HCT116 (cell line): Measurements from ENCODE around the gene CCDC102B. TPM values are rescaled to one million over a fixed set of nuclear protein-coding genes. Genes with fewer than 3 reads are reported as not detected.

Source experiments
- ATAC-seq: fragments of 200-7000 bp; cut with Tn5 transposase; 2 replicates; pipeline ENCODE4 v1.9.1; 2020; ENCODE audit warnings: mild to moderate bottlenecking, moderate library complexity
- BruUV-seq: library from RNA; stranded (reverse); fragments of 400-500 nt; replicated peaks from 2 replicates; lab custom pipeline; 2021; lab: Mats Ljungman, UMichigan
- CTCF ChIA-PET: fragments of 300-600 bp; sonication (Branson Sonifier 250); formaldehyde crosslinking; loops from one replicate; lab custom pipeline; 2021; ENCODE audit warnings: antibody characterized with exemption; lab: Charles Lee
- POLR2A ChIA-PET: fragments of 300-600, 350-600 bp; sonication (Branson Sonifier 250); formaldehyde crosslinking; loops from one replicate; lab custom pipeline; 2021; ENCODE audit warnings: antibody characterized with exemption; lab: Charles Lee
- RAD21 ChIA-PET, 2 experiments: fragments of 300-600 bp; sonication (Branson Sonifier 250); formaldehyde crosslinking; loops; one replicate each; lab custom pipeline; 2023; ENCODE audit warnings: low total read pairs in 2 of 2; ENCODE audit not compliant: uncharacterized antibody in 2 of 2, unreplicated experiment in 2 of 2, low non-redundant PET in 1 of 2; lab: Charles Lee
- DNase-seq: peaks from one replicate; pipeline ENCODE4 v3.0.0-alpha.2; 2010; ENCODE audit warnings: low read depth, low spot score
- H2AFZ ChIP-seq: fragments of 200-600 bp; shearing (Covaris generic), sonication (generic); 2 replicates; pipeline ENCODE4 v1.6.1; 2017; ENCODE audit warnings: low read depth, mixed run types, mixed read lengths, antibody characterized with exemption, low read length; ENCODE audit not compliant: poor library complexity, severe bottlenecking
- H3K27ac ChIP-seq: 2 replicates; pipeline ENCODE4 v1.5.1; 2012; ENCODE audit warnings: low read depth, low read length
- H3K27me3 ChIP-seq: fragments of 200-600 bp; sonication (generic); 2 replicates; pipeline ENCODE4 v1.6.1; 2016; ENCODE audit warnings: mixed run types, low read length, mixed read lengths; ENCODE audit not compliant: insufficient read depth
- H3K36me3 ChIP-seq, 2 experiments: fragments of 200-500 bp in 1 of 2; fragments of 200-600 bp in 1 of 2; sonication (Bioruptor generic) in 1 of 2; sonication (generic) in 1 of 2; 2 replicates each; pipeline versions ENCODE4 v1.5.1 to v1.6.1; 2014 to 2016; ENCODE audit warnings: low read length in 2 of 2, inconsistent platforms in 1 of 2, mixed read lengths in 1 of 2, mixed run types in 1 of 2; ENCODE audit not compliant: insufficient read depth in 2 of 2, control insufficient read depth in 1 of 2
- H3K4me1 ChIP-seq, 2 experiments: fragments of 200-600 bp in 1 of 2; sonication (generic) in 1 of 2; 2 replicates each; pipeline versions ENCODE4 v1.5.1 to v1.6.1; 2012 to 2017; ENCODE audit warnings: low read length in 2 of 2, inconsistent platforms in 1 of 2, mild to moderate bottlenecking in 1 of 2, mixed read lengths in 1 of 2, mixed run types in 1 of 2, moderate library complexity in 1 of 2; ENCODE audit not compliant: insufficient read depth in 2 of 2, control insufficient read depth in 1 of 2
- H3K4me2 ChIP-seq: fragments of 200-600 bp; sonication (generic); 2 replicates; pipeline ENCODE4 v1.6.1; 2017; ENCODE audit warnings: mixed run types, low read length, mixed read lengths
- H3K4me3 ChIP-seq, 2 experiments: fragments of 200-600 bp in 1 of 2; sonication (generic) in 1 of 2; replicated peaks in 1 of 2; 2 replicates each; pipeline ENCODE4 v1.5.1; 2011 to 2016; ENCODE audit warnings: low read length in 2 of 2, control low read depth in 1 of 2, low read depth in 1 of 2, mild to moderate bottlenecking in 1 of 2, mixed read lengths in 1 of 2, mixed run types in 1 of 2
- H3K79me2 ChIP-seq: fragments of 200-600 bp; sonication (generic); 2 replicates; pipeline ENCODE4 v1.6.1; 2017; ENCODE audit warnings: mild to moderate bottlenecking, mixed run types, low read length, moderate library complexity, mixed read lengths; ENCODE audit not compliant: insufficient read depth
- H3K9ac ChIP-seq: fragments of 200-600 bp; sonication (generic); 2 replicates; pipeline ENCODE4 v1.6.1; 2016; ENCODE audit warnings: low read length, mixed read lengths
- H3K9me2 ChIP-seq: fragments of 200-600 bp; sonication (generic), shearing (Covaris generic); 2 replicates; pipeline ENCODE4 v1.6.1; 2017; ENCODE audit warnings: mixed run types, mild to moderate bottlenecking, moderate library complexity; ENCODE audit not compliant: insufficient read depth
- H3K9me3 ChIP-seq, 2 experiments: fragments of 200-500 bp in 1 of 2; fragments of 200-600 bp in 1 of 2; sonication (Bioruptor generic) in 1 of 2; sonication (generic) in 1 of 2; 2 replicates each; pipeline ENCODE4 v1.6.1; 2014 to 2017; ENCODE audit warnings: low read length in 2 of 2, mixed read lengths in 2 of 2, inconsistent platforms in 1 of 2, low read depth in 1 of 2, mild to moderate bottlenecking in 1 of 2, mixed run types in 1 of 2, moderate library complexity in 1 of 2; ENCODE audit not compliant: control insufficient read depth in 1 of 2, insufficient read depth in 1 of 2
- H4K20me1 ChIP-seq: fragments of 200-600 bp; sonication (generic), shearing (Covaris generic); 2 replicates; pipeline ENCODE4 v1.6.1; 2017; ENCODE audit warnings: mixed run types, mild to moderate bottlenecking, moderate library complexity; ENCODE audit not compliant: insufficient read depth
- ATF3 ChIP-seq: IDR thresholded peaks from 2 replicates; pipeline ENCODE4 v1.6.1; 2012
- CBX3 ChIP-seq: IDR thresholded peaks from 2 replicates; pipeline ENCODE4 v1.6.1; 2012; ENCODE audit warnings: low read depth
- CEBPB ChIP-seq: IDR thresholded peaks from 2 replicates; pipeline ENCODE4 v1.6.1; 2012; ENCODE audit warnings: low read depth
- CTCF ChIP-seq, 3 experiments: fragments of 200-600 bp in 1 of 3; sonication (generic) in 1 of 3; IDR thresholded peaks in 2 of 3; conservative IDR thresholded peaks in 1 of 3; 2 replicates each; pipeline ENCODE4 v1.5.1; 2012 to 2017; ENCODE audit warnings: low read depth in 2 of 3, low read length in 2 of 3, antibody characterized with exemption in 1 of 3, borderline replicate concordance in 1 of 3, control low read depth in 1 of 3, mild to moderate bottlenecking in 1 of 3, mixed read lengths in 1 of 3, mixed run types in 1 of 3, moderate library complexity in 1 of 3; ENCODE audit not compliant: insufficient read depth in 1 of 3
- EGR1 ChIP-seq: IDR thresholded peaks from 2 replicates; pipeline ENCODE4 v1.6.1; 2012; ENCODE audit warnings: low read depth
- ELF1 ChIP-seq: IDR thresholded peaks from 2 replicates; pipeline ENCODE4 v1.6.1; 2012; ENCODE audit warnings: low read depth, borderline replicate concordance
- EZH2 ChIP-seq: fragments of 200-600 bp; sonication (generic); IDR thresholded peaks from 2 replicates; pipeline ENCODE4 v1.6.1; 2017; ENCODE audit warnings: antibody characterized with exemption, mixed run types
- EZH2phosphoT487 ChIP-seq: fragments of 200-600 bp; IDR thresholded peaks from 2 replicates; pipeline ENCODE4 v1.6.1; 2018; ENCODE audit warnings: antibody characterized with exemption, borderline replicate concordance
- FOSL1 ChIP-seq: IDR thresholded peaks from 2 replicates; pipeline ENCODE4 v1.6.1; 2012; ENCODE audit warnings: low read depth
- JUND ChIP-seq: IDR thresholded peaks from 2 replicates; pipeline ENCODE4 v1.6.1; 2012
- MAX ChIP-seq: IDR thresholded peaks from 2 replicates; pipeline ENCODE4 v1.6.1; 2012
- POLR2A ChIP-seq: IDR thresholded peaks from 2 replicates; pipeline ENCODE4 v1.7.0; 2011; ENCODE audit warnings: borderline replicate concordance; ENCODE audit not compliant: insufficient read depth, insufficient read length; ENCODE audit errors: extremely low read depth
- POLR2AphosphoS5 ChIP-seq: IDR thresholded peaks from 2 replicates; pipeline ENCODE4 v1.6.1; 2011; ENCODE audit warnings: mild to moderate bottlenecking, low read depth, low read length, moderate library complexity
- RAD21 ChIP-seq: IDR thresholded peaks from 2 replicates; pipeline ENCODE4 v1.6.1; 2012; ENCODE audit warnings: low read depth, mild to moderate bottlenecking
- SIN3A ChIP-seq: IDR thresholded peaks from 2 replicates; pipeline ENCODE4 v1.6.1; 2012; ENCODE audit warnings: low read depth
- SP1 ChIP-seq: IDR thresholded peaks from 2 replicates; pipeline ENCODE4 v1.6.1; 2012; ENCODE audit warnings: low read depth
- SRF ChIP-seq: IDR thresholded peaks from 2 replicates; pipeline ENCODE4 v1.6.1; 2012; ENCODE audit warnings: low read depth
- TCF7L2 ChIP-seq: IDR thresholded peaks from 2 replicates; pipeline ENCODE4 v1.7.0; 2011; ENCODE audit warnings: borderline replicate concordance, inconsistent platforms; ENCODE audit not compliant: insufficient read depth, insufficient read length; ENCODE audit errors: extremely low read depth
- ZBTB33 ChIP-seq: IDR thresholded peaks from 2 replicates; pipeline ENCODE4 v1.6.1; 2011; ENCODE audit warnings: mild to moderate bottlenecking, low read length, moderate library complexity; ENCODE audit not compliant: insufficient replicate concordance; ENCODE audit errors: extremely low read depth
- ZFX ChIP-seq: fragments of 450-650 bp; IDR thresholded peaks from 2 replicates; pipeline ENCODE4 v1.6.1; 2017
- ZNF274 ChIP-seq: fragments of 200-500 bp; sonication (Bioruptor generic); IDR thresholded peaks from 2 replicates; pipeline ENCODE4 v1.6.1; 2014; ENCODE audit warnings: mild to moderate bottlenecking, low read depth, low read length, inconsistent platforms
- intact Hi-C: fragments of 100-400 bp; cut with micrococcal nuclease; formaldehyde crosslinking; loops from 2 replicates; pipeline ENCODE4 v1.10.0; 2022
- total RNA-seq: library from RNA; stranded (reverse); gene quantifications from one replicate; pipeline ENCODE4 v1.2.1, GENCODE V29; 2021; ENCODE audit not compliant: unreplicated experiment

Gene CCDC102B
- total RNA-seq, 1 experiment from 2014 or later: 1.9 TPM

- TF ChIP-seq ZBTB33: no peak
- no peak for TF ChIP-seq POLR2AphosphoS5
- no peak for TF ChIP-seq SP1
- no peak for TF ChIP-seq FOSL1
- no peak for TF ChIP-seq CBX3
- no peak for TF ChIP-seq EZH2
- TF ChIP-seq POLR2A: no peak
- TF ChIP-seq ZFX: no peak
- no peak for TF ChIP-seq ATF3
- TF ChIP-seq SIN3A: no peak
- TF ChIP-seq SRF: no peak
- no peak for TF ChIP-seq ZNF274
Observed at GRCh38 chr18:68937029-68937599, 139.2 kb downstream of the CCDC102B start (continued).

GRCh38 chr18:68940039-68940438 is 142.2 kb downstream of the CCDC102B start:
- H3K9me3 ChIP-seq: no peaks in the 10 kb centered on the region
- no peaks in the 10 kb centered on the region for H4K20me1 ChIP-seq
- POLR2A ChIA-PET: no interaction called here
- no peaks in the 10 kb centered on the region for H3K9me2 ChIP-seq
- intact Hi-C loops: no loop called here
- no peaks in the 10 kb centered on the region for H3K27me3 ChIP-seq
- H3K4me2 ChIP-seq: no peak overlapping the region
- H3K79me2 ChIP-seq: no peaks in the 10 kb centered on the region
- H3K27ac ChIP-seq: no peak overlapping the region
- no TSS peak for BruUV-seq
- H3K4me3 ChIP-seq: no peak overlapping the region
- CTCF ChIA-PET: no interaction called here
- no peaks in the 10 kb centered on the region for H3K36me3 ChIP-seq
- ATAC-seq (no peak), DNase-seq (no peak)
- no peak for TF ChIP-seq CTCF (IDR thresholded peaks at IDR 0.05 in 2 of 3, conservative IDR thresholded peaks at IDR 0.05 in 1 of 3; ENCODE audit: borderline replicate concordance in 1 of 3, insufficient read depth in 1 of 3, low read depth in 2 of 3, low read length in 2 of 3)
- TF ChIP-seq EZH2phosphoT487: no peak
- no peak for TF ChIP-seq RAD21
- no peak for TF ChIP-seq SP1
- TF ChIP-seq JUND: no peak
- TF ChIP-seq EZH2: no peak
- TF ChIP-seq POLR2A: no peak
- no peak for TF ChIP-seq MAX
- TF ChIP-seq TCF7L2: no peak
- no peak for TF ChIP-seq FOSL1
- TF ChIP-seq SRF: no peak
- TF ChIP-seq POLR2AphosphoS5: no peak
- no peak for TF ChIP-seq ZBTB33
- TF ChIP-seq CEBPB: no peak
- no peak for TF ChIP-seq ELF1
- no peak for TF ChIP-seq ZFX
- no peak for TF ChIP-seq EGR1
- no peak for TF ChIP-seq CBX3
- RAD21 ChIA-PET: no interaction called here
- no peak overlapping the region for H2AFZ ChIP-seq
- H3K4me1 ChIP-seq: no peaks in the 10 kb centered on the region
- H3K9ac ChIP-seq: no peak overlapping the region
